ENCODE data around the gene UGT2B28.
"Not testable (repeated sequence)": the region's sequence is repeated elsewhere in the genome, so short reads cannot be mapped to it uniquely, and the experiment has no call there.

Gene UGT2B28

DNA sequence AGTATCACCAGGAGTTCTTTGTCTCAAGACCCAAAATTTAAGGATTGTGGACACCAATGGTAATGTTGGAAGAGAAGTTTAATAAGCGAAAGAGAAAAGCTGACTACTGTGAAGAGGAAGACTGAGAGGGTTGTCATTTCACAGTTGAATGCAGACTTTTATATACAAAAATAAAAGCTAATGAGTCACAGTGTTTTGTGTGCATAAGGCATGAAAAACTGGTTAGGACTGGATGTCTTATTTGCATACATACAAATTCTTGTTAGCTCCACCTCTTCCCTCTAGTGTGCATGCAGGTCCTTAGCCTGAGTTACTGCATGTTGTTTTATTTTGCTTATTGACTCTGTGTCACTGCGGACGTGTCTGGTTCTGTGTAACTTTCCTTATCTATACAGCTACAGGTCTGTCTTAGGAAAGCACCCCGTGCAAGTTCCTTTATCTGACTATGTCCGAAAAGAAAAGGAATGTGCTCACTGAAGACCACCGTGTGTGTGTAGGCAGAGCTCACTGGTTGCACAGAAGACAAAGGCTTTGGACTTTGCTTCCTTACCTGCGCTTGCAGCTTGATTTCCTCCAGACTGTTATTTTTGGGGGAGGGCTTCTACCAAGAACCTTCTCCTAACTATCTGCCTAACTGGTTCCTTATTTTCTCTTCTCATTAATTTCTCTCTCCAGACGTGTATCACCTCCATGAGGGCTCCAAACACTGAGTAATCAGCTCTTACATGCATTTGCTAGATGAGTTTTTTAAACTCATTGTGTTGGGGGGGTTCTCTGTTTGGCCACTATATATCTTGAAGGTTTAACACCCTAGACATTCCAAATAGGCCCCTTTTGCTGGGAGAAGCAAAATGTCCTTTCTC, 63.5 kb downstream of the UGT2B28 start:
- not testable (repeated sequence) for DNase-seq

Measured in CD4-positive, alpha-beta T cell treated with Interleukin-6 for 4 hours (primary cell).